Measurements from ENCODE around the gene NOTCH3.

Gene NOTCH3

DNA sequence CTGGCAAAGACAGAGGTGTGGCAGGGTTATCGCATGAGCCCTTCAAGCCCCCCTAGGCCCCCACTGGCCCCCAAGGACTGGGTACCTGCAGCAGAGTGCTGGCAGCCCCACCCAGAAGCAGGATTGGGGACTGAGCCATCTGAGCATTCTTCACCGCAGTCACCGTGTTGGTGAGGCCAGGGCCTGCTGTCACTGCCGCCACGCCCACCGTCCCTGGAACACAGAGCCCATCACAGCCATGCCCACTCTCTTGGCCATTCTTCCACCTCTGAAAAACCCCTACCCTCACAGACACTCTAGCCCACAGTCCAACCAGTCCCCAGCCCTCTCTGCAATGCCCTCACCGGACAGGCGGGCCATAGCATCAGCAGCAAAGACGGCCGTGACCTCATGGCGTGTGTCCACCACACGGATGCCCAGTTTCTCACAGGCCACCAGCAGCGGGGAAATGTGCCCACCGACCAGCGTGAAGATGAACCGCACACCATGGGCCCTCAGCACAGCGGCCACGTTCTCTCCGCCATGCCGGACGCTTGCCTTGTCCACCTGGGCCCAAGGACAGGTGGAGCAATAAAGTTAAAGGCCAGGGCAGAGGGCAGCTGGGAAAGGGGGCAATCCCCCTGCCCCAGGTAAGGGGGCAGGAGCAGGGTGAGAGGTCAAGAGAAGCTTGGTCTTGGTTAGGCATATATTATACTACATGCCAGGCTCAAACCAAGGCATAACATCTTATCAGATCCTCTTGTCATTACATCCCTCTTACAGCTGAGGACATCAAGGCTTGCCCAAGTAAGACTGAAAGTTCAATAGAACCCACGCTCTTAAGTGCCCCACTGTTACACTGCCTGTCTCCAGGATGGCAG is 77.5 kb downstream of the NOTCH3 start:
- no peak for DNase-seq (ENCODE audit: low read depth in 2 of 2)

DNA sequence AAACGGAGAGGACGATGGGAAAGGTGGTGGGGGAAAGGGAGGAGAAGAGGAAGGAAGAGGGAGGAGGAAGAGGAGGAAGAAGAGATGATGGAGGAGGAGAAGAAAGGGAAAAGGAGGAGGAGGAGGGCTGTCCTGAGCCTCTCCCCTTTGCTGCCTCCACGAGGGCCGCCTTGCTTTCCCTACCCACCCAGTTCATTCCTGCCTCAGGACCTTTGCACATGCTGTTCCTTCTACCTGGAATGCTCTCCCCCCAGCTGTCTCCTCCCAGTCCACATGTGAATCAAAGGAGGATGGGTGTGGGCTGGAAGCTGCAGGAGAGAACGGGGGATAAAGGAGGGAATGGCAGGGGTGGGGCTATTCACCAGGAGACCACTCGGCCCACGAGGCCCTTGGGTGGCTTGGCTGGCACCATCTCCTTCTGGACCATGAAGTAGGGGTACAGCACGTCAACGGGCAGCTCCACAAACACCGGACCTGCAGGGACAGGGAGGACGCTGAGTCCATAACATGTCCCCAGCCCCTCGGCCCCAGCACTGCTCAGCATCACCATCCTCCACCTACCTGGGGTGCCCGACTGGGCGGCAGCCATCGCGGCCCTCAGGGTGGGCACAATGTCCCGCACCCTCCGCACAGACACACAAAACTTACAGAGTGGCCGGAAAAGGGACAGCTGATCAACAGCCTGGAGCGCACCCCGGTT is 78.3 kb downstream of the NOTCH3 start:
- no peak for DNase-seq (ENCODE audit: low read depth in 2 of 2)

DNA sequence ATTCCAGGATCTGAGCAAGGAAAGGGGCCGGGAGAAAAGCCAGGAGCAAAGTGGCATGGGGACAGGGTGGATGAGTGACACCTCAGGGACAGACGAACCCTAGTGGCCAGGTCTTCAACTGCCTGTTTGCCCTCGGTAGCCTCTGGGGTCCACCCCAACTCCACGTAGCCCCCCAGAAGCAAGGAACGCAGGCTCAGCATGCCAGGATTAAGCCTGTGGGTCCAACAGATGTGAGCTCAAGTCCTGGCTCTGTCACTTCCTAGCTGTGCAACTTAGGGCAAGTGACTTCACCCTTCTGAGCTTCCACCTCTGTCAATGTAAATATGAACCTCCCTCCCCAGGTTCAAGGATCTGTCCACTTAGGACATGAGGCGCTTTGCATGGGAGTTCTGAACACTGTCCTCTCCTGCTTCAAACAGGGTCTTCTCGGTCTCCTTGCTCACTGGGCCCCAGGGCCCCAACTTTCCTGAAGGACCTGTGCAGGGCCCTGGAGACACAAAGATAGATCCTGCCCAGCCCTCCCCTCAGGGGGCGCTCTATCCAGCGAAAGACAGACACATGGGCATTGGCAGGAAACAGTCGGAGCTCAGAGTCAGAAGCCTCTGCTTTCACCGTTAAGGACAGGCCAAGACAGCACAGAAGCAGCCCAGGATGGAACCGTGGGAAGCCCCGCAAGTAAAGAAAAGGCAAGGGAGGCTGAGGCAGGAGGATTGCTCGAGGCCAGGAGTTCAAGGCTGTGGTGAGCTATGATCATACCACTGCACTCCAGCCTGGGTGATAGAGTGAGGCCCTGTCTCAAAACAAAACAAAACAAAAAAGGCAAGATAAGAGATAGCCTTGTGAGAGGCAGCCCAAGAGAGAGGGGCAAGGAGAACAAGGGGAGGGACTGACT is 80.4 kb downstream of the NOTCH3 start:
- DNase-seq (ENCODE audit: low read depth in 2 of 2): no peak

DNA sequence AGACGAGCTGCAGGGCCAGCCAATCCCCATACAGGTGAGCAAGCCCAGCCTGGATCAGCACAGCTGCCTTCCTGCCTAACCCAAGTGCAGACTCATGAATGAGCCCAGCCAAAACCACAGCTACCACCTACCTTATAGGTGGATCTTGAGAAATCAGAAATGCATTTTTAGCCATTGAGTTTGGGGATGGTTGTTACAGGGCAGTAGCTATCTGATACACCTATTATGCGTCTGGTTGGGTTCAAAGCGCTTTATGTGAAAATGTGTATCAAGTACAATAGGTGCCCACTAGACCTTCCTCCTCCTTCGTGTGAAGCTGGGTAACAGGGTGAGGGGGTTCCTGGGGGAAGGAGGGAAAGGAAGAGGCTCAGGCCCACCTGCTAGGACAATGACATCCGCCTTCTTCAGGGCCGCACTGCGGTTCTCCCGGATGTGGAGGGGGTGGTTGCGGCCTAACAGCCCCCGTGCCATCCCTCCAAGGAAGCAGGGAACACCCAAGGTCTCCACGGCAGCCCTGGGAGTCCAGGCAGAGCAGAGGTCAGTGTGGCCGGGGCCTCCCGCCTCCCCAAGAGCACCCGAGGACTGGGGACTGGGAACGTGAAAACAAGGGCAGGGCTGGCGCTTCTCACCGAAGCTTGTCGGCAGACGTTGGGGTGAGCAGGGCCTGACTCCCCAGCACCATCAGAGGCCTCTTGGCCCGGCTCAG is 81.9 kb downstream of the NOTCH3 start:
- no peak for DNase-seq (ENCODE audit: low read depth in 2 of 2)

DNA sequence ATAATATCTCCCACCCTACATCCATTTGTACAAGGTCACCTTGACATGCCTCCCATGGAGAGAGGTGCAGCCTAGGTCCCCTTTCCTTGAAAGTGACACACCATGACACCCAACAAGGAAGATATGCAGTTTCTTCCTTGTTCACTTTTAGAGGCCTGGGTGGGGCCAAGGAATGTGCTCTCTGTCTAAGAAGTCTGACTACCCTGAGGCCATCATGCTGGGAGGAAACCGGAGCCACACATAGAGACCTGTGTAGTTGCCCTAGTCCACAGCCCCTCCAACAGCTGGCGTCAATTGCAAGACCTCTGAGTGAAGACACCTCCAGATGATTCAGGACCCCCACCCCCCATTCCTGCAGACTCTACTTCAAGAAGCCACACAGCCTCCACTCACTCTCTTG is 82.5 kb downstream of the NOTCH3 start:
- DNase-seq (ENCODE audit: low read depth in 2 of 2): no peak

DNA sequence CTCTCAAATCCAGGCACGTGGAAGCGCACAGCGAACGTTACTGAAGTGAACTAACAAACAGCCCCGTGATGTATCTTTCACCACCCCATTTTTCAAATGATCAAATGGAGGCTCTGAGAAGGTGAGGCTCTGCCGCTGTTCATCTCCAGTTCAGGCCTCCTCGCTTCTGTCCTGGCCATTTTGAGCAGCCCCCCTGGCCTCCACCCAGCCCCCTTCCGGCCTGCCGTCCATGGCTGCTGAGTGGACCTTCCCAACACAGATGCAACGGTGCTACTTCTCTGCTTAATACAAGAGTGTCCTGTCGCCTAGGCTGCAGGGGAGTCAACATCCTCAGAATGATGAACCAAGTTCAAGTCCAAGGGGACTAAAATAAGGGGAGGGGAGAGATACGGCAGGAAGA is 83.9 kb downstream of the NOTCH3 start:
- no peak for DNase-seq (ENCODE audit: low read depth in 2 of 2)

DNA sequence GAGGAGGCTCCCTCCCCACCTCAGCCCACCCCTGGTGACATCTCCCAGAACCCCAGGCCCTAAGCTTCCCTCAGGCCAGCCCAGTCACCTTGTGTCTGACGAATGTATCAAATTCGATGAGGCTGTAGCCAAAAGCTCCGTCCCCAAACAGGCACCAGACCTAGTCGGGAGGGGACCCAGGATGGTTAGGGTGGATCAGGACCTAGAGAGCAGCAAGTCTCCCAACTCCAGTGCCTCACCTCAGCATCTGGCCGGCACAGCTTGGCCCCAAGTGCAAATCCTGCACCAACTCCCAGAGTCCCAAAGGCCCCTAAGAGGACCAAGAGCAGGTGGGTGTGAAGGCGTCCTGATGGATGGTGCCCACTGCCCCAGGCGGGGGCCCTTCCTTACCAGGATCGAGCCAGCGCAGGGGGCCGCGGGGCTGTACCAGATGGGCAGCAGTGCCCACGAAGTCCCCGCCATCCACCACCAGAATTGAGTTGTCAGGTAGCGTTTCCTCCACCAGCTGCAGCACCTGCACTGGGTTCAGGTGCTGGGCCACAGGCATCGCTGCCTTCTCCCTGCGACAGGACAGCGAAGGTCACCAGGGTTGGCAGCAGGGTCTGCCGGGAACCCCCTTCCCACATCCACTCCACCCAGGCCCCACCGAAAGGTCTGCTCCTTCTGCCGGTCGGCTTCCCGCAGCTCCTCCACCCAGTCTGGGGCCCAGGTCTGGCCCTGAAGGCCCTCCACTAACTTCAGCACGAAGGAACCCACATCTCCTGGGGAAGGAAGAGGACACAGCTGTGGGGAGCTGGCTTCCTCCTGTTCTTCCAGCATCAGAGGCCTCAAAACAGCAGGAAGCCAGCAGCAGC is 84.8 kb downstream of the NOTCH3 start:
- DNase-seq (ENCODE audit: low read depth in 2 of 2): no peak

DNA sequence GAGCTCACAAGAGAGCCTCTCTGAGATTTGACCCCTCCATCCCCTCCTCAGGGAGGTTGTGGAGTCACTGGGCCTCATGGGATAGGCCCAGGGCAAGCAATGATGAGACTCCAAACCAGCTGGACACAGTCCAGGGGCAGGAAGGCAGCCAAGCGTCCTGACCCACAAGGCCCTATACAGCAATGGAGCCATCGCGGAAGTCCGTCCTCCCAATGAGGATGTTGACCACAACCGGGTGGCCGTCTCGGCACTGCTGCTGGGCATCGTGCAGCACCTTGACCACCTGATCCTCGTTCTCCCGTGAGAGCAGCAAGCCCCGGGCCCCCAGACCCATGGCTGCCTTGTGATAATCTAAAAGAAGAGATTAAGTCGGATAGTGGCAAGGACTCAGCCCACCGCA is 85.7 kb downstream of the NOTCH3 start:
- DNase-seq (ENCODE audit: low read depth in 2 of 2): no peak

DNA sequence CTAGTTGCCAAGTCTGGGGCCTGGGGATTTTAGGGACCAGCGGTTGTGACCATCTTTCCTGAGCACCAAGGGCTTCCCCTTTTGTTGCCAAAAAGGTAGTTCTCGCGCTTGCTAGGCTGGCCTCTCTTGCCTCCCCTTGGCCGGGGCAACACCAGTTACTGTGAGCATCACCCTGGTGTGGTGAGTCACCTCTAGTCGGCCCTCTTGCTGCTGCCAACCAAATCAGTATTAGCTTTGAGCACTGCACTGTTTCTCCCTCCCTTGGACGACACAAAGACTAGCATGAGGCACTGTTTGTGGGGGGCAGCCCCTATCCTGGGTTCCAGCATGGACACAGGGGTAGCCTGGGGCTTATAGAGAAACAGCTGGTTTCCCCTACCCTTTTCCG is 86.6 kb downstream of the NOTCH3 start:
- no peak for DNase-seq (ENCODE audit: low read depth in 2 of 2)

DNA sequence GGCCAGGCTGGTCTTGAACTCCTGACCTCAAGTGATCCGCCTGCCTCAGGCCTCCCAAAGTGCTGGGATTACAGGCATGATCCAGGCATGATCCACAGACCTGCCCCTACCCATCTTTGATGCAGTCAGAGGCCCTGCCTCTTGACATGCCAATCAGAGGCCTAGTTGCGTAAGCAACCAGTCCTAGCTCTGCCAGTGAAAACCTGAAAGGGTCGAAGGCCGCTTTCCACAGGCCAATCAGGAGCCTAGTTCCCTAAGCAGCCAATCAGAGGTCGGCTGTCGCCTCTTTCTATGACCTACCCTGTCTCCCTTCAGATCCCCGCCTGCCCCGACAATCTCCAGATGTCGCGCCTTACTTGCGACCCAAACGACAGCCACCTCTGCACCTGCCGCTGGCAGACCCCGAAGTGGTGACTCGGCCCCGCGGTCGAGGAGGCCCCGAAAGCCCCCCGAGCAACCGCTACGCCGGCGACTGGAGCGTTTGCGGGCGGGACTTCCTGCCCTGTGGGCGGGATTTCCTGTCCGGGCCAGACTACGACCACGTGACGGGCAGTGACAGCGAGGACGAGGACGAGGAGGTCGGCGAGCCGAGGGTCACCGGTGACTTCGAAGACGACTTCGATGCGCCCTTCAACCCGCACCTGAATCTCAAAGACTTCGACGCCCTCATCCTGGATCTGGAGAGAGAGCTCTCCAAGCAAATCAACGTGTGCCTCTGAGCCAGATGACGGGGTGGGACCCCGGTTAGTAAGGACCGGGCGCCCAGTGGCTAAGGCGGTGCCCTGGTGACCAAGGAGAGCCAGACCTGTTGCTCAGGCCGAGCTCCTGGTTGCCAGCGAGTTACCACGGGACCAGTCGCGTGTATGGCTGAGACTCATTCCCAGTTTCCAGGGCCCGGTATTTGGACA is 87.3 kb downstream of the NOTCH3 start:
- DNase-seq (ENCODE audit: low read depth in 2 of 2): no peak

DNA sequence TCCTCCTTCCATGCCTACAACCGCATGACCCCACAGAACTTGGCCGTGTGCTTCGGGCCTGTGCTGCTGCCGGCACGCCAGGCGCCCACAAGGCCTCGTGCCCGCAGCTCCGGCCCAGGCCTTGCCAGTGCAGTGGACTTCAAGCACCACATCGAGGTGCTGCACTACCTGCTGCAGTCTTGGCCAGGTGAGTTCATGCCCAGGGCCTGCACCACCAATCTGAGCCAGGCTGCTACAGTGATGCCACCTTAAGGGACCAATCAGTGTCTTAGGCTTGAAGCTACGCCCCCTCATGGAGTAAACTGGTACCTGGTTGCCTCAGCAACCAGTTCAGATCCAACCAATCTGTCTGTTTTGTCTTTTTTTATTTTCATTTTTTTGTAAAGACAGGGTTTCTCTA is 88.4 kb downstream of the NOTCH3 start:
- no peak for DNase-seq (ENCODE audit: low read depth in 2 of 2)

DNA sequence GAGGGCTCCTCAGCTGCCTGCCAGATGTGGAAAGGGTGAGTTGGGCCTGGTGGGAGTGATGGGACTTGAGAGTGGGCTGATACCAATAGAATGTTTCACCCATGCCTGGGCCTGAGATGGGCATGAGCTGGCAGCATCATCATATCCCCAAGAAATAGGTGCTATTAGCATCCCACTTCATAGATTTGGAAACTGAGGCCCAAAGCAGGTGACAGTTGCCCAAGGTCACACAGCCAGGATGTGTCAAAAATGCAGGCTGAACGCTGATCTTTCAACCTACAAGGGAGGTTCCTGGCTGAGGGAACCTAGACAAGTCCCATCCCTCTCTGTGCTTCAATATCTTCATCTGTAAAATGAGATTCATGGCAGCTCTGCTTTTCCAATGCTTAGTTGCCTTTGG is 89.0 kb downstream of the NOTCH3 start:
- DNase-seq (ENCODE audit: low read depth in 2 of 2): no peak

DNA sequence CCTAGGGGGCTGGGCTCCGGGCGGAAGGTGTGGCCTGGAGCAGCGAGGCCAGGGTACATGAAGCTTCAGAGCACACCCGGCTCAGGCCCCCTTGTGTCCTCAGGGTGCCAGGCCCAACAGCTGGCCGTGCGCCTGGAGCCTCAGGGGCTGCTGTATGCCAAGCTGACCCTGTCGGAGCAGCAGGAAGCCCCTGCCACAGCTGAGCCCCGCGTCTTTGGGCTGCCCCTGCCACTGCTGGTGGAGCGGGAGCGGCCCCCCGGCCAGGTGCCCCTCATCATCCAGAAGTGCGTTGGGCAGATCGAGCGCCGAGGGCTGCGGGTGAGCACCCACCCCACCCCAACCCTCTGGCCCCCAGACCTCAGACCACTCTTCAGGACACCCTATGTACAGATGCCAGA is 90.4 kb downstream of the NOTCH3 start:
- no peak for DNase-seq (ENCODE audit: low read depth in 2 of 2)

DNA sequence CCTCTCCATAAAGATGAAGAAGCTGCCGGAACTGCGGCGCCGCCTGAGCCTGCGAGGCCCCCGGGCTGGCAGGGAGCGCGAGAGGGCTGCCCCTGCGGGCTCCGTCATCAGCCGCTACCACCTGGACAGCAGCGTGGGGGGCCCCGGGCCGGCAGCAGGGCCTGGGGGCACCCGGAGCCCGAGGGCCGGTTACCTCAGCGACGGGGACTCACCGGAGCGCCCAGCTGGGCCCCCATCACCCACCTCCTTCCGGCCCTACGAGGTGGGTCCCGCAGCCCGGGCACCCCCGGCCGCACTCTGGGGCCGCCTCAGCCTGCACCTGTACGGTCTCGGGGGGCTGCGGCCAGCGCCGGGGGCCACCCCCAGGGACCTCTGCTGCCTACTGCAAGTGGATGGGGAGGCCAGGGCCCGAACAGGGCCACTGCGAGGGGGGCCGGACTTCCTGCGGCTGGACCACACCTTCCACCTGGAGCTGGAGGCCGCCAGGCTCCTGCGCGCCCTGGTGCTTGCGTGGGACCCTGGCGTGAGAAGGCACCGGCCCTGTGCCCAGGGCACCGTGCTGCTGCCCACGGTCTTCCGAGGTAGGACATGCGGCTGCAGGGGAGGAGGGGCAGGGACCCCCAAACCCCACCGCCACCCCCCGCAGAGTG is 90.9 kb downstream of the NOTCH3 start:
- no peak for DNase-seq (ENCODE audit: low read depth in 2 of 2)

All from stimulated activated CD8-positive, alpha-beta memory T cell treated with anti-CD3 and anti-CD28 coated beads, Interleukin-7, amount 100 ng/mL, for 1 hour (primary cell).